ENCODE measurements around the gene THSD8. TPM values are rescaled to one million over a fixed set of nuclear protein-coding genes. Genes with fewer than 3 reads are reported as not detected.

The THSD8 gene
- total and polyA plus RNA-seq, 11 donors = 0.35 to 6.8 (median 2.2) TPM; not detected in 2

- Histone ChIP-seq H3K36me3 (peaks cover 0 to 40% (median 18%) of the 10 kb centered on the region in 9 donors), H3K9me3 (no peaks in the 10 kb centered on the region), H3K4me1 (peaks cover 3 to 44% (median 21%) of the 10 kb centered on the region in 12 donors), H3K27ac (peak overlapping the region in 7 of 12 donors; percentile 86 to 97 (median 93)), H3K27me3 (peaks cover 0 to 6% (median 0%) of the 10 kb centered on the region in 9 donors), H3K4me3 (peak overlapping the region in 10 of 12 donors; percentile 69 to 98 (median 93))
- TF ChIP-seq POLR2A (IDR thresholded peaks at IDR 0.05) (no peak), CTCF (IDR thresholded peaks at IDR 0.05) (no peak)
- DNase-seq = no peak
- ATAC-seq = no peak
- intact Hi-C loops (cut with DNase I) = loop anchor here in 3 of 10 donors (5.0 kb wide), 2 partner anchors 33 to 78 kb away; partner anchors contain the start of gene TNPO2 (in 2 of the 3)
- 54 to 80% (median 72%) methylated on average over 1 of the region's 1 CpG for WGBS, 4 donors
Observed at GRCh38 chr19:12800466-12800770, 1.5 kb upstream of the THSD8 start.

DNA sequence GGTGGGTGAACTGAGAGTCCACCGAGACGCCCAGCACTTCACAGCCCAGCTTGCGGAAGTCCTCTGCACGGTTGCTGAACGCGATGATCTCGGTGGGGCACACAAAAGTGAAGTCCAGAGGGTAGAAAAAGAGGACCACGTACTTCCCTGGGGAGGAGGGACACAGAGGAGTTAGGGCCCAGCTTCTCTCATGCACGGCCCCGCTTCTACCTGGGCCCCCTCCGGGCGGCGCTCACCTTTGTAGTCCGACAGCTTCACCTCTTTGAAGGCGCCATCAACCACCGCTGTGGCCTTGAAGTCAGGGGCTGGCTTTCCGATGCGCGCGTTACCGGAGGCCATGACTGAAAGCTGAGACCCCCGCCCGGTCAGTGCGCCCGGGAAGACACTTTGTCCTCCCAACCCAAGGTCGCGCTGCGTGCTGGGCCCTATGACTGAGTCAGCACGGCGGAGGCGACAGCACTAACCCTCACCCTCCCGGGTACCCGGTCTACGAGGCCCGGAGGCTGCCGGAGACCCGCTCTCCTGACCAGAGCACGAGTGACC lies 875 bp upstream of the THSD8 start:
- 10 to 15% (median 12%) methylated on average over 21 to 38 of the region's 38 CpGs for WGBS, 4 donors
- intact Hi-C loops (cut with DNase I) = loop anchor here in 3 of 10 donors (5.0 kb wide), 2 partner anchors 34 to 79 kb away; partner anchors contain the start of gene TNPO2 (in 2 of the 3)
- no peaks in the 10 kb centered on the region for H3K9me3 ChIP-seq
- peaks cover 0 to 40% (median 18%) of the 10 kb centered on the region in 9 donors for H3K36me3 ChIP-seq
- DNase-seq (peak in 3 of 5 donors; percentile 30 to 72 (median 46)), ATAC-seq (peak in 3 of 4 donors; percentile 43 to 52 (median 44))
- peak overlapping the region; percentile 70 to 97 (median 89) for H3K27ac ChIP-seq
- H3K27me3 ChIP-seq = peaks cover 0 to 6% (median 0%) of the 10 kb centered on the region in 9 donors
- peaks cover 3 to 41% (median 19%) of the 10 kb centered on the region in 12 donors for H3K4me1 ChIP-seq
- TF ChIP-seq CTCF (IDR thresholded peaks at IDR 0.05) (no peak), POLR2A (IDR thresholded peaks at IDR 0.05) (no peak)
- peak overlapping the region; percentile 69 to 98 (median 92) for H3K4me3 ChIP-seq

DNA sequence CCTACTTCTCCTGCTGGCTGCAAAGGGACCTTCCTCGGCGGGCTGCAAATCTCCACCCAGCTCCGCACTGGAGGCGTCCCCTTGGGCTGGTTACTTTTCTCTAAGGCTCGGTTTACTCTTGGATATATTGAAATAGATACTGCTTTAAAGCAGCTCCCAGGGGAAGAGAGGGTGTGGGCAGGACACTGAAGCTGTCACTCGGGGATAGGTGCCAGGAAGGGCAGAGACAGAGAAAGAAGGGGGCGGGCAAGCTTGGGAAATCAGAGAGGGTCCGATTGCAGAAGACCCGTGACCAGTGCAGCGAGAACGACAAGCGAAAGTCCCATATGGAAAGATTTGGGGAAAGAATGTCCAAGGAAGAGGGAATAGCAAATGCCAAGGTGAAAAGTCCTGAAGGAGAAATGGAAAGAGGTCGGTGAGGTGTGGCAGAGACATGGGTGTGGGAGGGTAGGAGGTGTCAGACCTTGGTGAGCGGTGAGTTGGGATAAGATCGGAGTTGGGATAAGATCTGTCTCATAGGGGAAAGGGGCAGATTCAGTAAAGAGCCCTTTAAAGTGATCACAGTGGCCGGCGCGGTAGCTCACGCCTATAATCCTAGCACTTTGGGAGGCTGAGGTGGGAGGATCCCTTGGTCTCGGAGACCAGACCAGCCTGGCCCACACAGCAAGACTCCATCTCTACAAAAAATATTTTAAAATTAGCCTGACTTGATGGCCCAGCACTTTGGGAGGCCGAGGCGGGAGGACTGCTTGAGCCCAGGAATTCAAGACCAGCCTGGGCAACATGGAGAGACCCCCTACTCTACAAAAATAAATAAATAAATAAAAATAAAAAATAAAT lies 618 bp downstream of the THSD8 start:
- intact Hi-C loops (cut with DNase I) = loop anchor here in 3 of 10 donors (5.0 kb wide), 2 partner anchors 35 to 80 kb away; partner anchors contain the start of gene TNPO2 (in 2 of the 3)
- 41 to 45% (median 41%) methylated on average over 22 of the region's 22 CpGs for WGBS, 4 donors
- peak in 2 of 4 donors; percentile 1 to 9 for ATAC-seq

More for the DNA sequence above, 618 bp downstream of the THSD8 start:
- Histone ChIP-seq H3K9me3 (no peaks in the 10 kb centered on the region), H3K4me1 (peaks cover 6 to 43% (median 26%) of the 10 kb centered on the region in 12 donors), H3K4me3 (peak overlapping the region; percentile 69 to 98 (median 92)), H3K36me3 (peaks cover 0 to 31% (median 18%) of the 10 kb centered on the region in 9 donors), H3K27me3 (peaks cover 0 to 6% (median 0%) of the 10 kb centered on the region in 9 donors), H3K27ac (peak overlapping the region in 10 of 12 donors; percentile 74 to 97 (median 90))
- DNase-seq = peak in 1 of 5 donors; percentile 32
- TF ChIP-seq POLR2A (IDR thresholded peaks at IDR 0.05) = no peak
- no peak for TF ChIP-seq CTCF (IDR thresholded peaks at IDR 0.05)
